Adrenal gland (tissue), 5 donors: Measurements from ENCODE around the gene HIP1.

Experiments
- CTCF ChIP-seq, 6 experiments: fragments of 450-650 bp in 4 of 6; fragments of 200-600 bp in 2 of 6; sonication (generic) in 1 of 6; IDR thresholded peaks; 1 replicate in 5 of 6; 2 replicates in 1 of 6; pipeline versions ENCODE4 v1.5.1 to v1.8.0; 2016 to 2021; ENCODE audit warnings: antibody characterized with exemption in 6 of 6, mild to moderate bottlenecking in 2 of 6, moderate library complexity in 1 of 6
- POLR2A ChIP-seq, 2 donors: fragments of 450-650 bp; IDR thresholded peaks; one replicate each; pipeline ENCODE4 v1.6.1; 2017; ENCODE audit warnings: antibody characterized with exemption in 2 of 2, mild to moderate bottlenecking in 2 of 2, moderate library complexity in 1 of 2
- donor health status: DM: no; HTN: no; CAD: no.

- TF ChIP-seq POLR2A (IDR thresholded peaks at IDR 0.05): no peak
- TF ChIP-seq CTCF (IDR thresholded peaks at IDR 0.05): no peak
Observed at GRCh38 chr7:75621124-75621523, 117.6 kb downstream of the HIP1 start.
